Erythroblast (primary cell): ENCODE data around the gene CHTOP.
"Not testable (repeated sequence)": the region's sequence is repeated elsewhere in the genome, so short reads cannot be mapped to it uniquely, and the experiment has no call there.

Experiments used
- DNase-seq, 2 experiments: peaks; one replicate each; lab custom pipeline; 2025; lab: John Stamatoyannopoulos, UW
- GATA1 ChIP-seq: IDR thresholded peaks from 2 replicates; pipeline ENCODE4 v1.6.1; 2011; ENCODE audit warnings: low read depth, mild to moderate bottlenecking, control low read depth, low read length, moderate library complexity
- POLR2A ChIP-seq: IDR thresholded peaks from 2 replicates; pipeline ENCODE4 v1.6.1; 2011; ENCODE audit warnings: mild to moderate bottlenecking, low read length

CHTOP gene, protein sequence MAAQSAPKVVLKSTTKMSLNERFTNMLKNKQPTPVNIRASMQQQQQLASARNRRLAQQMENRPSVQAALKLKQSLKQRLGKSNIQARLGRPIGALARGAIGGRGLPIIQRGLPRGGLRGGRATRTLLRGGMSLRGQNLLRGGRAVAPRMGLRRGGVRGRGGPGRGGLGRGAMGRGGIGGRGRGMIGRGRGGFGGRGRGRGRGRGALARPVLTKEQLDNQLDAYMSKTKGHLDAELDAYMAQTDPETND

GRCh38 chr1:153633754-153634665 lies at the start of gene CHTOP:
CHTOP (plus strand) TSS chr1:153634066; CDS start chr1:153636589, 2,523 bp downstream.
- no peak for TF ChIP-seq GATA1
- TF ChIP-seq POLR2A: peak; percentile 94

GRCh38 chr1:153585006-153585405 lies 48.9 kb upstream of the CHTOP start:
- TF ChIP-seq POLR2A (no peak), GATA1 (no peak)
- no peak for DNase-seq

More at GRCh38 chr1:153633754-153634665, at the start of gene CHTOP:
- peak; percentile 99 for DNase-seq

DNA sequence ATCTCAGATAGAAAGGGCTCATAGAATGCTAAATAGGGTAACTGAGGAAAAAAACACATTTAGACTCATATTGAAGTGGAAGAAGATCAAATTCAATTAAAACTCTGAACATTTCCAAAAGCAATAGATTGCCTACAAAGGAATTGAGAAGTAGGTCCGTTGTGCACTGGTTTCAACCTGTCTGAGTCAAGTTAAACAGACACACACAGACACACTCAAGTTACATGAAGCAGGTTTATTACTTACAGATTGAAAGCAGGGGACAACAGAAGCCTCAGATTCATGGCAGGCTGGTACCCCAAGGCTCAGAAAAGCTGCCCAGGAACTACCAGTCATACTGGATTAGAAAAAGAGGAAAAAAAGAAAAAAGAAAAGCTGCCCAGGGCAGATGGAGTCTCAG lies 47.5 kb upstream of the CHTOP start:
- no peak for DNase-seq
- TF ChIP-seq GATA1 (no peak), POLR2A (no peak)

- no peak for DNase-seq
- no peak for TF ChIP-seq GATA1
- no peak for TF ChIP-seq POLR2A
Observed at GRCh38 chr1:153587314-153587713, 46.6 kb upstream of the CHTOP start.

DNA sequence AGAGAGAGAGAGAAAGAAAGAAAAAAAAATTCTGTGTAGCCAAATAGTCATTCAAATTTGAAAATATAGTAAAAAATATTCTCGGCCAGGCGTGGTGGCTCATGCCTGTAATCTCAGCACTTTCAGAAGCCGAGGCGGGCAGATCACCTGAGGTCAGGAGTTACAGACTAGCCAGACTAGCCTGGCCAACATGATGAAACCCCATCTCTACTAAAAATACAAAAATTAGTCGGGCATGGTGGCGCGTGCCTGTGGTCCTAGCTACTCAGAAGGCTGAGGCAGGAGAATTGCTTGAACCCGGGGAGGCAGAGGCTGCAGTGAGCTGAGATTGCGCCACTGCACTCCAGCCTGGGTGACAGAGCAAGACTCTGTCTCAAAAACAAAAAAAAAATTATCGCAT lies 45.8 kb upstream of the CHTOP start:
- DNase-seq: not testable (repeated sequence)

DNA sequence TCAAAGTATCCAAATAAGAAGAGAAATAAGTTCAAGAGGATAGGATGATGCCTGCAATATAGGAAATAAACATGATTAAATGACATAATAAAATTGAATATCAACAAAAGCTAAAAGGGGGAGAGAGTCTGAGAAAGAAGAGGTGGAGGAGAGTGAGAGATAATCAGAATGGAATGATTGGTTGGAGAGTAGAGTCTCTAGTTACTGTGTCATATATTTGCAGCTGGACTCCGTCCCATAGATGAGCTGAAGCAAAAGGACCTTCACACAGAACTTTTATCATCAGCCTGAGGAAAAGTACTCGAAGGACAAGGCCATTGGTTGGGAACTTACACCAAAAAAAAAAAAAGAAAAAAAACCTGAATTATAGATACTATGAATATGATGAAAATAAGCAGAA lies 45.4 kb upstream of the CHTOP start:
- no peak for DNase-seq
- TF ChIP-seq GATA1: no peak
- TF ChIP-seq POLR2A: no peak

DNA sequence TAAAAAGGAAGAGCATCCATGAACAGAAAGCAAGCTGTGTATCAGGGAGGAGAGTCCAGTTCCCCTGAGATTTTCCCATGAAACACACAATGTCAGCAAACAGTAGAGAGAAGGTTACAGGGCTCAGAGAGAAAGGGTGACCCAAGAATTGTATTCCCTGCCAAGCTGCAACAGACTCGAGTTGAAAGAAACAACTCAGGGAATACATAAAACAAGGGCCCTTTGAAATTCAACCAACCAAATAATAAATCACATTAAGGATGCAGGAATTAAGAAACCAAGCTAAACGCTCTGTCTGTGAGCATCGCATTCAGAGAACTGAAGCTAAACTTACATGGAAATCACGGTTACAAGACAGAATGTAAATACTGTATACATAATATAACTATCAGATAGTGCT lies 41.1 kb upstream of the CHTOP start:
- TF ChIP-seq POLR2A: no peak
- no peak for TF ChIP-seq GATA1
- DNase-seq: no peak

- peak in 1 of 2 experiments; percentile 27 for DNase-seq
- TF ChIP-seq GATA1 (no peak), POLR2A (no peak)
Observed at GRCh38 chr1:153597206-153597605, 36.7 kb upstream of the CHTOP start.

- DNase-seq: no peak
- TF ChIP-seq GATA1 (no peak), POLR2A (no peak)
Observed at GRCh38 chr1:153598309-153599172, 35.3 kb upstream of the CHTOP start.

- DNase-seq: no peak
- TF ChIP-seq GATA1 (no peak), POLR2A (no peak)
Observed at GRCh38 chr1:153599847-153600246, 34.0 kb upstream of the CHTOP start.

DNA sequence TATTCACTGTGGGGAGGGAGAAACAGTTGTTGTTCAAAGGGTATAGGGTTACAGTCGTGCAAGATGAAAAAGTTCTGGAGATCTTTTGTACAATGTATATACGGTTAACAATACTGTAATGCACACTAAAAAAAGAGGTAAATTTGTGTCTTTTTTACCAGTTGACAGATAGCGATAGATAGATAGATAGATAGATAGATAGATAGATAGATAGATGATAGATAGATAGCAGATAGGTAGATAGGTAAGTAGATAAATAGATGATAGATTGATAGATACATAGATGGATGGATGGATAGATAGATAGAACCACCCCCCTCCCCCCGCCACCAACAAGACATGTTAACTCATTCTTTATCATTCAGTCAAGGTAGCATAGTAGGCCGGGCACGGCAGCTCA lies 31.1 kb upstream of the CHTOP start:
- TF ChIP-seq POLR2A (no peak), GATA1 (no peak)

DNA sequence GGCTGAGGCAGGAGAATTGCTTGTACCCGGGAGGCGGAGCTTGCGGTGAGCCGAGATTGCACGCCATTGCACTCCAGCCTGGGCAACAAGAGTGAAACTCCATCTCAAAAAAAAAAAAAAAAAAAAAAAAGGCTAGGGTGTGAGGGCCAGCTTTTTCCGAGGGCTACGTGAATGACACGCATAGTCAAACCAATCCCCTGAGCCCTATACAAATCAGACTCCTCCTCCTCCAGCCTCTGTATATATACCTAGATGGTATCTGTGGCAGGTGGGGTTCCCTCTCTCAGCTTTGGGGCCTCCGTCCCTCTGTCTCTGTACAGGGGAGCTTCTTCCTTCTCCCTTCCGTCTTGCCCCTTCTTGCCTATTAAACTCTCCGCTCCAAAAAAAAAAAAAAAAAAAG lies 27.7 kb upstream of the CHTOP start:
- no peak for DNase-seq
- no peak for TF ChIP-seq POLR2A
- no peak for TF ChIP-seq GATA1

More for the DNA sequence above, 31.1 kb upstream of the CHTOP start:
- no peak for DNase-seq

DNA sequence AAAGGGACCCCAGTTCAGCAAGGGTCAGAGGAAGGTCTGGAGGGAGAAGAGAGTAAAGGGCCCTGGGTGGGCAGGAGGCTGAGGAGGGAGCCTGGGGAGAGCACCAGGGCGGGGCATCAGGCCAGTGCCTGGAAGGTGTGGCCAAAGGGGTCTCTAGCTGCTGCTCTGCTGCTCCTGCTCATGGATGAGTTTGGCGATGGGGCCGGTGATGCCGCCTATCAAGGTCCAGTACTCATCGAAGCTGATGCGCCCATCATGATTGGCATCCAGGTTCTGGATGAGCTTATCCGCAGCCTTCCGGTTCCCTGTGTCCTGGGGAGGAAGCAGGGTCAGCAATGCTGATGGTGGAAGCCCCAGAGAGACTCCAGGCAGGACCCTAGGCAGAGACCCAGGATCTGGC lies 26.5 kb upstream of the CHTOP start:
- TF ChIP-seq POLR2A: no peak
- no peak for TF ChIP-seq GATA1
- no peak for DNase-seq

- TF ChIP-seq GATA1 (no peak), POLR2A (no peak)
- DNase-seq: no peak
Observed at GRCh38 chr1:153608089-153608682, 25.7 kb upstream of the CHTOP start.
